Breast epithelium (tissue), 3 donors: ENCODE results near the gene FSHB.

Experiments
- POLR2A ChIP-seq: fragments of 450-650 bp; IDR thresholded peaks from one replicate; pipeline ENCODE4 v1.6.1; 2016; ENCODE audit warnings: antibody characterized with exemption, mild to moderate bottlenecking, moderate library complexity
- TF ChIP-seq, protein P1 (sequence below), 3 donors: fragments of 450-650 bp; IDR thresholded peaks; one replicate each; pipeline ENCODE4 v1.5.1; 2016 to 2017; ENCODE audit warnings: antibody characterized with exemption in 3 of 3, mild to moderate bottlenecking in 3 of 3, moderate library complexity in 3 of 3

GRCh38 chr11:30206249-30206996, 24.4 kb upstream of the FSHB start:
- no peak for TF ChIP-seq POLR2A
- TF ChIP-seq, protein P1, sequence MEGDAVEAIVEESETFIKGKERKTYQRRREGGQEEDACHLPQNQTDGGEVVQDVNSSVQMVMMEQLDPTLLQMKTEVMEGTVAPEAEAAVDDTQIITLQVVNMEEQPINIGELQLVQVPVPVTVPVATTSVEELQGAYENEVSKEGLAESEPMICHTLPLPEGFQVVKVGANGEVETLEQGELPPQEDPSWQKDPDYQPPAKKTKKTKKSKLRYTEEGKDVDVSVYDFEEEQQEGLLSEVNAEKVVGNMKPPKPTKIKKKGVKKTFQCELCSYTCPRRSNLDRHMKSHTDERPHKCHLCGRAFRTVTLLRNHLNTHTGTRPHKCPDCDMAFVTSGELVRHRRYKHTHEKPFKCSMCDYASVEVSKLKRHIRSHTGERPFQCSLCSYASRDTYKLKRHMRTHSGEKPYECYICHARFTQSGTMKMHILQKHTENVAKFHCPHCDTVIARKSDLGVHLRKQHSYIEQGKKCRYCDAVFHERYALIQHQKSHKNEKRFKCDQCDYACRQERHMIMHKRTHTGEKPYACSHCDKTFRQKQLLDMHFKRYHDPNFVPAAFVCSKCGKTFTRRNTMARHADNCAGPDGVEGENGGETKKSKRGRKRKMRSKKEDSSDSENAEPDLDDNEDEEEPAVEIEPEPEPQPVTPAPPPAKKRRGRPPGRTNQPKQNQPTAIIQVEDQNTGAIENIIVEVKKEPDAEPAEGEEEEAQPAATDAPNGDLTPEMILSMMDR (IDR thresholded peaks at IDR 0.05), result no peak
